ENCODE measurements around the gene PLCD1. TPM values are rescaled to one million over a fixed set of nuclear protein-coding genes. Genes with fewer than 3 reads are reported as not detected.
"Not testable (repeated sequence)": the region's sequence is repeated elsewhere in the genome, so short reads cannot be mapped to it uniquely, and the experiment has no call there.

The PLCD1 gene
- total and polyA plus RNA-seq, 2 of the 8 experiments (the other 6 are each of a cell fraction or from before 2014, with no cell fraction given), result 15.3 to 19.2 TPM

DNA sequence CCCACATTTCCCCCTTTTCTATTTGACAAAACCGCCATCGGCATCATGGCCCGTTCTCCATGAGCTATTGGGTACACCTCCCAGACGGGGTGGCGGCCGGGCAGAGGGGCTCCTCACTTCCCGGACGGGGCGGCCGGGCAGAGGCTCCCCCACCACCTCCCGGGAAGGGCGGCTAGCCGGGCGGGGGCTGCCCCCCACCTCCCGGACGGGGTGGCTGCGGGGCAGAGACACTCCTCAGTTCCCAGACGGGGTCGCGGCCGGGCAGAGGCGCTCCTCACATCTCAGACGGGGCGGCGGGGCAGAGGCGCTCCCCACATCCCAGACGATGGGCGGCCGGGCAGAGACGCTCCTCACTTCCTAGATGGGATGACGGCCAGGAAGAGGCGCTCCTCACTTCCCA lies 35.0 kb upstream of the PLCD1 start:
- 78% methylated on average over 3 of the region's 32 CpGs; no CpG with 5 or more reads in 1 of the 2 experiments for WGBS, 2 experiments (ENCODE audit: extremely low coverage in 1 of 2, insufficient coverage in 1 of 2, insufficient read length in 1 of 2, insufficient replicate concordance in 2 of 2, low coverage in 1 of 2, low lambda C conversion rate in 2 of 2, missing lambda C conversion rate in 1 of 2)
- H3K4me3 ChIP-seq (ENCODE audit: extremely low read depth in 1 of 4, insufficient read depth in 2 of 4, low read depth in 3 of 4, low read length in 4 of 4); H4K20me1 ChIP-seq (replicated peaks in 1 of 2; ENCODE audit: control insufficient read depth in 1 of 2, insufficient read depth in 2 of 2, low read length in 2 of 2); H3K23ac ChIP-seq (ENCODE audit: insufficient read length); H3K9ac ChIP-seq (replicated peaks in 1 of 4; ENCODE audit: extremely low read depth in 1 of 4, low read depth in 3 of 4, low read length in 3 of 4); H3K4me1 ChIP-seq (replicated peaks in 1 of 4; ENCODE audit: control insufficient read depth in 3 of 4, insufficient read depth in 4 of 4, low read length in 3 of 4); H3K4me2 ChIP-seq (ENCODE audit: insufficient read depth in 1 of 2, low read depth in 2 of 2, low read length in 2 of 2); H3K23me2 ChIP-seq (ENCODE audit: low read depth, low read length); H3K79me2 ChIP-seq (ENCODE audit: control insufficient read depth in 1 of 2, insufficient read depth in 2 of 2, low read length in 2 of 2); H3K27me3 ChIP-seq (replicated peaks in 1 of 4; ENCODE audit: control insufficient read depth in 3 of 4, extremely low read depth in 1 of 4, insufficient read depth in 3 of 4, low read length in 3 of 4); H3K36me3 ChIP-seq (ENCODE audit: control insufficient read depth in 2 of 4, insufficient read depth in 4 of 4, low read length in 3 of 4); POLR2A ChIA-PET (ENCODE audit: partially characterized antibody); H3K79me1 ChIP-seq (ENCODE audit: low read depth, low read length); H3K18ac ChIP-seq (ENCODE audit: extremely low read depth, low read length); H3K4ac ChIP-seq (replicated peaks; ENCODE audit: insufficient read length, low read depth, low read length); H3K14ac ChIP-seq (ENCODE audit: insufficient read length); H2BK12ac ChIP-seq (ENCODE audit: low read depth, low read length); H2AFZ ChIP-seq (ENCODE audit: low read length); CTCF ChIA-PET (ENCODE audit: partially characterized antibody); FAIRE-seq; H4K8ac ChIP-seq (ENCODE audit: extremely low read depth, insufficient read depth, low read length); DNase-seq (ENCODE audit: low read depth in 1 of 2, low spot score in 2 of 2); H3K27ac ChIP-seq (ENCODE audit: low read depth, low read length); H3K56ac ChIP-seq (replicated peaks; ENCODE audit: insufficient read length, low read depth, low read length); H2AK5ac ChIP-seq (ENCODE audit: low read depth, low read length); H2BK5ac ChIP-seq (ENCODE audit: low read depth, low read length); H4K5ac ChIP-seq (ENCODE audit: insufficient read length, low read depth, low read length); H2BK20ac ChIP-seq (ENCODE audit: low read length); H4K91ac ChIP-seq (replicated peaks; ENCODE audit: insufficient read length, low read length); H2BK15ac ChIP-seq (ENCODE audit: low read length); H2BK120ac ChIP-seq (replicated peaks; ENCODE audit: low read depth, low read length): not testable (repeated sequence)
- peaks cover 4 to 16% of the 10 kb centered on the region in 2 experiments; a peak in 3 of 4 replicates for H3K9me3 ChIP-seq (ENCODE audit: insufficient read depth in 2 of 2, low read depth in 1 of 2, low read length in 1 of 2)
